NCI-H510A (cell line): ENCODE data around the gene CSTF1.

Experiments
- DNase-seq: peaks from one replicate; lab custom pipeline; 2025; lab: John Stamatoyannopoulos, UW

The CSTF1 gene

GRCh38 chr20:56429502-56429901 lies 37.1 kb downstream of the CSTF1 start:
- DNase-seq, result no peak

GRCh38 chr20:56429941-56430340 lies 37.5 kb downstream of the CSTF1 start:
- DNase-seq, result no peak

- DNase-seq, result no peak
These were observed 38.0 kb downstream of the CSTF1 start for GRCh38 chr20:56430461-56430860.

- no peak for DNase-seq
These were observed 38.5 kb downstream of the CSTF1 start for GRCh38 chr20:56430957-56431356.

- DNase-seq, result no peak
These were observed 39.0 kb downstream of the CSTF1 start for GRCh38 chr20:56431471-56431870.

DNA sequence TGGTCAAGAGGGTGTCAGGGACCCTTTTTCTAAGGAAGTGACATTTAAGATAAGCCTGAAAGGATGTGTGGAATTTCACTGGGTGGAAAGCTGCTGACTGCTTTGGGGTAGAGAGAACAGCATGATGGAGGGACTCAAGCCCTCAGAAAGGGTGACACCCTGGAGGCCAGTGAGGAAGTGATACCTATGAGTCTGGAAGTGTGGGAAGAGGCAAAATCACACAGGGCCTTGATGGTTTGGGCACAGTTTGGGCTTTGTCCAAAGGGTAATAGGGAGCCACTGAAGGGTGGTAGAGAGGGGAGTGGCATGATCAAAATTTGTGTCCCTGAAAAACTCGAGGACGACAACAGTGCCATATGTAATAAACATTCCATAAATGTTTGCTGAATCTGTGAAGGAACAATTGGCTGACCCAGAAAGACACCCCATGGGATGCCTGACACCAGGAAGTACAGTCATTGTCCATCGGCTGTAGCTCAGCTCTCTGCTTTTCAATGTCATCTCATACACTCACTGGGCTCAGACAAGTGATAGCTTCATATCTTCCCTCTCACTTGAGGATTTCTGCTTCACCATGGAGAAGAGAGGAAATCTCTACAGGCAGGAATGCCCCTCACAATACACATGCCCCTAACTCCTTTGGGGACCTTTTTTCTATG lies 40.9 kb downstream of the CSTF1 start:
- no peak for DNase-seq

DNA sequence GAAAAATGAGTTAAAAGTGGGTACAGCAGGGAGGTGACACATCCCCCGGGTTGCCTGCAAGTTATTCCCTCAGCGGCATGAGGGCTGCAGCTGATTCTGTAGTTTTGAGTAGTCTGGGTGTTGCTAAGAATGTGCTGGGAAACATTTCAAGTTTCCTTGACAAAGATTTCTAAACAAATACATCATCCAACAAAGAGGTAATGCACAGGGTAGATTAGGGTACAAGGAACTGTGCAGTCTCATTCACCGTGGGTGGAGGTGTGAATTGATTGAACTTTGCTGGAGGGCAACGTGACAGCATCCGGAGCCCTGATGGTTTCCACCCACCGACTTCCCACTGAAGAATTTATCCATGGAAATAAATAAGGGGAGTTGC lies 41.4 kb downstream of the CSTF1 start:
- DNase-seq, result no peak

DNA sequence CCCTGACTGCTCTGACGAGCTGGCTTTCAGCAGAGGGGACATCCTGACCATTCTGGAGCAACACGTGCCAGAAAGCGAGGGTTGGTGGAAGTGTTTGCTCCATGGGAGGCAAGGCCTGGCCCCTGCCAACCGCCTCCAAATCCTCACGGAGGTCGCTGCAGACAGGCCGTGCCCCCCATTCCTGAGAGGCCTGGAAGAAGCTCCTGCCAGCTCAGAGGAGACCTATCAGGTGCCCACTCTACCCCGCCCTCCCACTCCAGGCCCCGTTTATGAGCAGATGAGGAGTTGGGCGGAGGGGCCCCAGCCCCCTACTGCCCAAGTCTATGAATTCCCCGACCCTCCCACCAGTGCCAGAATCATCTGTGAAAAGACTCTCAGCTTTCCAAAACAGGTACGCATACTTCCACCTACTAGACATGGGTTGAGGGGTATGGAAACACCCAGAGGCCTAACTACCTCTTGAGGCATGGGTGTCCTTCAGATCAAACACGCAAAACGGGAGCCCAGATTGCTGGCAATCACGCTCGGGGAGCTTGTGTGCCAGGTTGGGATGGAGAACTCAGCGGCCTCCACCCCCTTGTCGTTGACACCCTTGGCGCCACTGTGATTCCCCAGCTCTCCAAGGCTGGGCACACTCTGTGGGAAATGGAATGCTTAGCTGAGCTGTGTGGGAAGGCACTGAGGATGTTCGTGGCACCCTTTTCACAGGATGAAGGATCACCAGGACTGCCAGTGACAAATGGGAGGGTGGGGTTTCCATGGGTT lies 44.9 kb downstream of the CSTF1 start:
- DNase-seq, result no peak

- DNase-seq, result no peak
These were observed 45.8 kb downstream of the CSTF1 start for GRCh38 chr20:56438284-56438683.

- DNase-seq, result no peak
These were observed 47.4 kb downstream of the CSTF1 start for GRCh38 chr20:56439771-56440291.

DNA sequence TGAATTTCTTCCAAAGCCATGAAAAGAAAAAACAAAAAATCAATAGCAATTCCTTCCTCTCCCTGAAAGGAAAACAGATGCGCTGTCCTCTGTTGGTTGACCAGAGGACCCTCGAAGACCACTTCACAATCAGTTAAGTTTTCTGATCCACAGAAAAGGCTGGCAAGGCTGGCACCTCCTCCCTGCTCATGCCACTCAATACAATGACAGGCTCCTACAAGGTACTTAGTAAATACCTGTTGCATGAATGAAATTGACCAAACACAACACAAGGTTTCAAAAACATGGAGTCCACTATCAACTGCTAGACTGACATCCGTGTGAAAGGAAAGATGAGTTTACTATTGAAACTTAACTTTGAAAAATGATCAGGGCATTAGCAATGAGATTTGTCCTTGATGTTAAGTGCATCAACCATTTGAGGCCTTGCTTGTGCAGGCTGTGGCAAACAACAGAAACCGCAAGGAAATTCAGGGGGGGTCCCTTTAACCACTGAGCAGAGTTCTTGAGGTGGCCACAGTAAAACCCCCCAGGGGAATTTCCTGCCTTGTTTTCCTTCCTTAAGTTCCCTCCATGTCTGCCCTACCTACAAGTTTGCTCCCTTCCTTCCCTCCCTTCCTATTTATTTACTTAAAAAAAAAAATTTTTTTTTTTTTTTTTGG lies 48.0 kb downstream of the CSTF1 start:
- DNase-seq, result no peak

DNA sequence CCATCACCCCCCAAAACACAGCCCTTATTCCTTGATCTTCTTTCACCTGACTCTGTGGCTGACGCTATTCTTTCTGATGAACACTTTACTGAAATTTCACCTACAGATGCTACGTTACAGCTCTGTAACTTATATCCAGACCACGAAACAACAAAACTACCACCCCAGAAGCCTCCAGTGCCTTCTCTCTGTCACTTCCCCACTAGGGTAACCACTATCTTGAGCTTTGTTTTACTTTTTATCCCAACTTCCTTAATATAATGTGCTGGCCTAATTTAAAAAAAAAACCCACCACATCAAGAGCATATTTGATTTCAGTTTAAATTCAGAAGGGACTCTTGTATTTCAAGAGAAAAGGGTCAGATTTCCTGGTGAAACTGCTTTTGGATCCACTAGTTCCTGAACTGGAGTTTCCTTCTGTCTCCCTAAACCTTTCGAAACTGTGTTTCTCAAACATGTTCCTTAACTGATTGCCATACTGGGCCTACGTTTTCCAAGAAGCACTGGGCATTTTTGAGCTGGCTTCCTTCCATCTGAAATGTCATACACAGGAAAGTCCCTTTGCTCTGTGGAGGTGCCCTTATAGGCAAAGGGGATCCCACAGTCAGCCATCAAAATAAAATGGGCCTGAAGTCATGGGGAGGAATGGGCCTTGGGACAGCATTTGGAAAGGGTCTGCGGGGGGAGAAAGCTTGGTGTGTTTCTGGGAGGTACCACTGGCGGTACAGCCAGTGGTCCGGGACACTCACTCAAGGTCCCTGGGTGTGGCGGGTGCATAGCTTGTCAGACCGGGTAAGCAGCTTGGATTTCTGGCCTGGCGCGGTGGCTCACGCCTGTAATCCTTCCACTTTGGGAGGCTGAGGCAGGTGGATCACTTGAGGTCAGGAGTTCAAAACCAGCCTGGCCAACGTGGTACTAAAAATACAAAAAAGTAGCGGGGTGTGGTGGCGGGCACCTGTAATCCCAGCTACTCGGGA lies 50.2 kb downstream of the CSTF1 start:
- DNase-seq, result no peak

DNA sequence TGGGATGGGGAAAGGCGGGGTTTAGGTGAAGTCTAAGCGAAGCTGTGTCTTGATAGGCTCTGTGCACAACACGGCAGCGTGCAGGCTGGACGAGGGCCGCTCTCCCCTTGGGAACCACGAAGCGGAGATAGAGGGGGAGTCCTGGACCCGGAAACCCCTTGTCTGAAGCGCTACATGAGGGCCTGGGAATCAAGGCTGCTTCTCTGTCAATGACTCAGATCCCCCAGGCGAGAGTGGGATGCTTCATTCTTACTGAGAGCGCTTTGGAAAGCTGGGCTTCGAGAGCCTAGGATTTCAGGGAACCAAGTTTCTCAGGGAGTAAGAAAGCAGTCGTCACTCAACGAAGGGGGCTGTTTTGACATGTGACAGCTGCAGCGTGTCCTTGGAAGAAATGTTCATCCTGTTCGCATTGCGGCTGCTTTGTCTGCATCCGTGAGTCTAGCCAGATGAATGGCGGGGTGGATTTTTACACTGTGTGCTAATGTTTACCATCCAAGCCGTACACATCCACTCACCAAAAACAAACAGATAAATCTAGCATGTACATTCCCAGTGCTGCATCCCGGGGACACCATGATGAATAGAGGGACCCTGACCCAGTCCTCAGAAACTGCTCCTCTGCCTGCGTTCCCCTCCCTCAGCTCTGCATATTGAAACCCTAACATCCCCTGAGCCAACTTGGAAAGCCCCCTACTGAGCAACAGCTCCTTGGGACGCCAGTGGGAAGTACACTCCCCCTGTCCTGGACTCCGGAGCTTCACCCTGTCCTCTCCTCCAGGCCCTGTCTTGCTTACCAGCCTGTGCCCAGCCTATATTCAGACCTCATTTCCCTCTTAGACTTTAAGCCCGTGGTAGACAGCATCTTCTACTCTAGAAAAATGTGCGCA lies 51.5 kb downstream of the CSTF1 start:
- no peak for DNase-seq

DNA sequence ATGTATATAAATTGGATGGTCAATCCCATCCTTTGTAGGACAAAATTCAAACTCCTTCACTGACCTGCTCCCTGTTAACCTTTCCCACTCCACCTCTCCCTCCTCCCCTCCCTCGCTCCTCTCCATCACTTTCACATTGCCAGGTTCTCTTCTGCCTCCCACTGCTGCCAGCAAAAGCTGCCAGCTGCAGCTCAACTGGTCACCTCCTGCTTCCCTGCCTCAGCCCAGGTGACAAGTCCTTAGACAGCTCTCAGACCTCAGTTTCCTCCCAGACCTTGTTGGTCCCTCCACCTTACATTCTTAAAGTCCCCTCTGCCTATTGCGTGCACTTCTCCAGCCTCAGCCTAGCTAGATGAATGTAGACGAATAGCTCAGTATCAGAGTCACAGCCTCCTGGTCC lies 52.7 kb downstream of the CSTF1 start:
- DNase-seq, result no peak

GRCh38 chr20:56445540-56445939 lies 53.1 kb downstream of the CSTF1 start:
- DNase-seq, result no peak

DNA sequence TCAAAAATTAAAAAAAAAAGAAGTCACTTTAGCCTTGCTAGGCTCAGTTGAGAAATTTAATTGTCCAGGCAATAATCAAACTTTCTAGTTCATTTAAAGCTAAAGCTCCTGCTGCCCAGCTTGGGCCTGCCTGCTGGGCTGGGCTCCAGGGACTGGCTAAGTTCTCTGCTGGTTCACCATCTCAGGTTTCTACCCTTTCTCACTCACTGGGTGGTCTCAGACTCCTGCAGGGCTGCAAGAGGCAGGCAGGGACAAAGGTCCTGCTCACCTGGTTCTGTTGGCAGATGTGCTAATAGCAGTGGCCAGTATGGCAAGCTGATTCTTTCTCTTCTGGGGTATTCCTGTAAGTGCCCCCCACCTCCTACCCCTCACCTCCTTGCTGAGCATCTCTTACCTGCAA lies 54.8 kb downstream of the CSTF1 start:
- DNase-seq, result no peak

GRCh38 chr20:56449459-56449858 lies 57.0 kb downstream of the CSTF1 start:
- no peak for DNase-seq

- no peak for DNase-seq
These were observed 58.8 kb downstream of the CSTF1 start for GRCh38 chr20:56451056-56451765.

- DNase-seq, result no peak
These were observed 60.9 kb downstream of the CSTF1 start for GRCh38 chr20:56453352-56453751.

- no peak for DNase-seq
These were observed 62.3 kb downstream of the CSTF1 start for GRCh38 chr20:56454754-56455153.
